Naive thymus-derived CD8-positive, alpha-beta T cell (primary cell): ENCODE results near the gene TUT7. TPM values are rescaled to one million over a fixed set of nuclear protein-coding genes. Genes with fewer than 3 reads are reported as not detected.

ENCODE experiments used
- ATAC-seq, 2 donors: fragments of 150-1000 bp; cut with Tn5 transposase in 1 of 2; sonication (Bioruptor Pico), chemical (Tn5 transposase) in 1 of 2; 1 replicate in 1 of 2; 2 replicates in 1 of 2; pipeline ENCODE4 v1.10.0; 2021; ENCODE audit warnings: mild to moderate bottlenecking in 2 of 2, moderate library complexity in 2 of 2
- POLR2A ChIA-PET: fragments of 350-600 bp; sonication (Branson Sonifier 250); formaldehyde crosslinking; loops from one replicate; lab custom pipeline; 2021; ENCODE audit warnings: antibody characterized with exemption; lab: Charles Lee
- DNase-seq, 10 donors: peaks; one replicate each; pipeline versions ENCODE4 v3.0.0 to v3.0.0-alpha.2; 2020 to 2022
- H3K27ac Mint-ChIP-seq, 10 donors: one replicate each; pipeline ENCODE4 v1.8.0; 2020 to 2022; ENCODE audit warnings: mild to moderate bottlenecking in 10 of 10, mixed read lengths in 10 of 10, moderate library complexity in 4 of 10, inconsistent platforms in 1 of 10
- H3K27me3 Mint-ChIP-seq, 5 donors: one replicate each; pipeline ENCODE4 v1.8.0; 2021 to 2022; ENCODE audit warnings: mixed read lengths in 5 of 5
- H3K36me3 Mint-ChIP-seq, 3 donors: one replicate each; pipeline ENCODE4 v1.8.0; 2020 to 2022; ENCODE audit warnings: mixed read lengths in 3 of 3, mild to moderate bottlenecking in 2 of 3, inconsistent platforms in 1 of 3
- H3K4me1 Mint-ChIP-seq, 4 donors: one replicate each; pipeline ENCODE4 v1.8.0; 2021 to 2022; ENCODE audit warnings: mixed read lengths in 4 of 4
- H3K4me3 Mint-ChIP-seq, 10 donors: one replicate each; pipeline ENCODE4 v1.8.0; 2020 to 2022; ENCODE audit warnings: mild to moderate bottlenecking in 10 of 10, mixed read lengths in 10 of 10, moderate library complexity in 6 of 10, inconsistent platforms in 1 of 10
- H3K9me3 Mint-ChIP-seq, 9 donors: one replicate each; pipeline ENCODE4 v1.8.0; 2020 to 2022; ENCODE audit warnings: mixed read lengths in 9 of 9, mild to moderate bottlenecking in 3 of 9, inconsistent platforms in 1 of 9, moderate library complexity in 1 of 9
- polyA plus RNA-seq, 3 donors: library from polyadenylated mRNA; unstranded; fragments of 300-500 nt; fragmentation: Illumina TruSeq; gene quantifications; one replicate each; pipeline ENCODE4 v1.2.3, GENCODE V29; 2021
- total RNA-seq, 8 experiments: library from RNA in 2 of 8; stranded (reverse) in 2 of 8; gene quantifications; one replicate each; pipeline ENCODE4 v1.2.3 and lab custom pipeline; 2021 to 2026

The TUT7 gene
- total and polyA plus RNA-seq, 5 experiments from 2014 or later: 9.6 to 50.5 (median 16.9) TPM

DNA sequence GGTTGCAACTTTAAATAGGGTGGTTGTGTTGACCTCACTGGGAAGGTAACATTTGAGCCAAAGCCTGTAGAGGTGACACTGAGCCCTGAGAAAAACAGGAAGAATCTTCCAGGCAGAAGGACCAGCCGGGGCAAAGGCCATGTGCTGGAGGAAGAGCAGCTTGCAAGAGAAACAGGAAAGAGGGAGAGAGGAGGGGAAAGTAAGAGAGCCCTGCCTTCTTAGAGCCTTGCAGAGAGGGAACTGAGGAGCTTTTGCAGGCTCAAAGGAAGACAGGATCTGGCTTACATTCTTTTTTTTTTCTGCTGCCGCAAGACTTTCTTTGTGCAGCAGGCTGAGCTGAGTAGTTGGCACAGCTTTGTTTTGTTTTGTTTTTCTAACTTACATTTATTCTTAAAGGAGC lies 112.1 kb downstream of the TUT7 start:
- POLR2A ChIA-PET: no interaction called here
- Mint-ChIP-seq H3K27ac (peak overlapping the region in 2 of 10 donors; percentile 42 to 43), H3K4me3 (no peak overlapping the region), H3K27me3 (peaks cover 0 to under 1% (median 0%) of the 10 kb centered on the region in 5 donors), H3K4me1 (peaks cover 0 to 3% (median 0%) of the 10 kb centered on the region in 4 donors), H3K9me3 (no peaks in the 10 kb centered on the region), H3K36me3 (no peaks in the 10 kb centered on the region)
- ATAC-seq: no peak
- no peak for DNase-seq

- H3K9me3 Mint-ChIP-seq: no peaks in the 10 kb centered on the region
- peaks cover 0 to 3% (median 0%) of the 10 kb centered on the region in 4 donors for H3K4me1 Mint-ChIP-seq
- H3K27ac Mint-ChIP-seq: no peak overlapping the region
- ATAC-seq: no peak
- POLR2A ChIA-PET: no interaction called here
- no peak for DNase-seq
- no peaks in the 10 kb centered on the region for H3K36me3 Mint-ChIP-seq
- no peaks in the 10 kb centered on the region for H3K27me3 Mint-ChIP-seq
- no peak overlapping the region for H3K4me3 Mint-ChIP-seq
Observed at GRCh38 chr9:86241216-86241615, 113.0 kb downstream of the TUT7 start.

DNA sequence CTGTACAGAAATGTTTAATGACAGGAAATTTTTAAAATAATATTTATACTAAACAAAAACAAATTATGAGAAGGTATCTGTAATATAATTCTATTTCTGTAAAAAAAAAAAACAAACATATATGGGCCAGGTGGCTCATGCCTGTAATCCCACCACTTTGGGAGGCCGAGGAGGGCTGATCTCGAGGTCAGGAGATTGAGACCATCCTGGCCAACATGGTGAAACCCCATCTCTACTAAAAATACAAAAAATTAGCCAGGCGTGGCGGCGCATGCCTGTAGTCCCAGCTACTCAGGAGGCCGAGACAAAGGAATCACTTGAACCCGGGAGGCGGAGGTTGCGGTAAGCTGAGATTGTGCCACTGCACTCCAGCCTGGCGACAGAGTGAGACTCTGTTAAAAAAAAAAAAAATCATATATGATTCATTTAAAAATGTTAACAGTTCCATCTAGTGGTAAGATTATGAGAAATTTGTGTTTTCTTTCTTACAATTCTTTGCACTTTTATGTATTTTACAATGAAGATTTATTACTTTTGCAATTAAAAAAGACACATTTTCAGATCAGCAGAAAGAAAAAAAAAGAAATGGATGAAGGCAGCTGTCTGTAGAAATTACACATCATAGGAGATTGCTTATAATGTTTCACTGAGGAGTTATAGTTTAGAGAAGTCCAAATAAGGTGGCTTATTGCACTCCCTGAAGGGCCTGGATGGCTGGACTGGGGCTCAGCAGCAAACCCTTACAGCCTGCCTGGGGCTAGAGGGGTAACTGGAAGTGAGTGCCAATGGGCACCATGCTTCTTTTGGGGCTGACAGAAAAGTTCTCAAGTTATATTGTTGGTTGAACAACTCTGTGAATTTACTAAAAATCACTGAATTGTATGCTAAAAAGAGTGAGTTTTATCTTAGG lies 115.1 kb downstream of the TUT7 start:
- Mint-ChIP-seq H3K27ac (no peak overlapping the region), H3K36me3 (no peaks in the 10 kb centered on the region), H3K4me1 (peaks cover 0 to 1% (median 0%) of the 10 kb centered on the region in 4 donors), H3K27me3 (no peaks in the 10 kb centered on the region), H3K9me3 (no peaks in the 10 kb centered on the region), H3K4me3 (no peak overlapping the region)
- ATAC-seq (no peak), DNase-seq (no peak)
- POLR2A ChIA-PET: no interaction called here

Other genes with a start within 250 kb of the TUT7 start
- 1 to 10 TPM in 1 of 2 experiments, under 1 TPM in 1; 0.77 to 1.1 TPM for gene C9orf153, start 94.8 kb downstream of the TUT7 start, total RNA-seq
- gene C9orf153, start 94.8 kb downstream of the TUT7 start, polyA plus RNA-seq: under 1 TPM in 1 of 3 donors, not detected in 2; 0.45 TPM
- gene ISCA1, start 71.9 kb downstream of the TUT7 start, total RNA-seq: 10 to 100 TPM; 39.1 to 42.2 TPM
- 10 to 100 TPM; 36.7 to 57.7 (median 41.4) TPM for gene ISCA1, start 71.9 kb downstream of the TUT7 start, polyA plus RNA-seq